NCI-H510A treated with DMSO at 0.1 percent for 48 hours (cell line): Measurements from ENCODE around the gene C2CD2L.
A peak's percentile ranks its signal among the peaks of the same experiment; 100 is the strongest.
"Not testable (repeated sequence)": the region's sequence is repeated elsewhere in the genome, so short reads cannot be mapped to it uniquely, and the experiment has no call there.

ENCODE experiments used
- DNase-seq: peaks from one replicate; lab custom pipeline; 2025; lab: John Stamatoyannopoulos, UW

The C2CD2L gene

GRCh38 chr11:119152043-119152442, 44.9 kb downstream of the C2CD2L start:
- no peak for DNase-seq

GRCh38 chr11:119152604-119153003, 45.5 kb downstream of the C2CD2L start:
- DNase-seq: no peak

- DNase-seq: no peak
Measured at GRCh38 chr11:119153049-119153818, 46.1 kb downstream of the C2CD2L start.

DNA sequence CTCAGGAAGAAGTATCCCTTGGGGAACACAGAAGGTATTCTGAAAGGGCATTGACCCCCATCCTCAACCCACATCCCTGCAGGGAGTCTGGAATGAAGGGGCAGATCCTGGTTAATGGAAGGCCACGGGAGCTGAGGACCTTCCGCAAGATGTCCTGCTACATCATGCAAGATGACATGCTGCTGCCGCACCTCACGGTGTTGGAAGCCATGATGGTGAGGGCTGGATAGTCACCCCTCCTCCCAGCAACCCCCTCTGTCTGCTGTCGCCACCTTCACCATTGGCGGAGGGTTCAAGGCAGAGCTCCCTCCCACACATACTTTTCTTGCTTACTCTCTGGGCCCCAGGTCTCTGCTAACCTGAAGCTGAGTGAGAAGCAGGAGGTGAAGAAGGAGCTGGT, 47.0 kb downstream of the C2CD2L start:
- DNase-seq: no peak

DNA sequence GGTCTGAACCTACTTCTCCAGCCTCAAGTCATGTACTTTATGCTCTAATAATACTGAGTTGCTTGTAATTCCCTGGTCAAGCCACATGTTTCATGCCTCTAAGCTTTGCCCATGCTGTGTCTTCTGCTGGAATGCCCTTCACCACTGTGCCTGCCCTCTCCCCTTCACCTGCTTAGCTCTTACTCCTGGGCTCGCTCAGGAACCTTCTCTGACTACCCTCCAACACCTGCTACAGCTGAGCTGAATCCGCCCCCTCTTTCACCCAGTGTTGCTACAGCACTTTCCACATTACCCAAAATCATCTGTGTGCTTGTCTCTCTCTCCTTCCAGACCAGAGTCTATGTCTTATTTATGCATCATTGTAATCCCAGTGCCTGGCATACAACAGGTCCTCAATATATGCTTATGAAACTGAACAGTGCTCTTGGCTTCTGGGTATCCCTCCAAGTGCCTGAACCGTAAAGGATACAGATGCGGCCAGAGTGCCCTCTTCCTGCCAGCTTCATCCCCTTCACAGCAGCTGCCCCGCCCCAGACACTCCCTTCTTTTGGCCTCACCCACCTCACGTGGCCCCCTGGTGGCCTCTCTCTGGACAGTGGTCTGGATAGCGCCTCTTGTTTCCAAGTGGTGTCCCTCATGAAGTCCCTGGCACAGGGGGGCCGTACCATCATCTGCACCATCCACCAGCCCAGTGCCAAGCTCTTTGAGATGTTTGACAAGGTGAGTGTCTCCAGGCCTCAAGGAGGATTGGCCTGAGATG, 48.8 kb downstream of the C2CD2L start:
- DNase-seq: peak; percentile 24

- no peak for DNase-seq
Measured at GRCh38 chr11:119156496-119156895, 49.4 kb downstream of the C2CD2L start.

DNA sequence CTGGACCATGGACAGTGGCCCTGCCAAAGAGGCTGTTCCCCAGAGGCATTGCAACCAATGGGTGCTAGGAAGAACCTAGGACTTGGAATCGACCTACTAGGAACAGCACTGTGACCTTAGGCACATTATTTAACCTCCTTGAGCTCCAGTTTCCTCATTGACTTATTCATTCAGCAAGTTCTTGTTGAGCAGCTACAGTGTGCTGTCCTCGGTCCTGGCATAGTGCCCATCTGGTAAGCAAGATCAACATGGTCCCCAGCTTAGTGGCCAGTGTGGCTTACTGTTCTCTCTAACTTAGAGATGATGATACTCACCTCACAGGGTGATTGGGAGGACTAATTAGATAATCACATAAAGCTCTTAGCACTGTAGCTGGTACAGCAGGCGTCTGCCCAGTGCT, 49.9 kb downstream of the C2CD2L start:
- no peak for DNase-seq

DNA sequence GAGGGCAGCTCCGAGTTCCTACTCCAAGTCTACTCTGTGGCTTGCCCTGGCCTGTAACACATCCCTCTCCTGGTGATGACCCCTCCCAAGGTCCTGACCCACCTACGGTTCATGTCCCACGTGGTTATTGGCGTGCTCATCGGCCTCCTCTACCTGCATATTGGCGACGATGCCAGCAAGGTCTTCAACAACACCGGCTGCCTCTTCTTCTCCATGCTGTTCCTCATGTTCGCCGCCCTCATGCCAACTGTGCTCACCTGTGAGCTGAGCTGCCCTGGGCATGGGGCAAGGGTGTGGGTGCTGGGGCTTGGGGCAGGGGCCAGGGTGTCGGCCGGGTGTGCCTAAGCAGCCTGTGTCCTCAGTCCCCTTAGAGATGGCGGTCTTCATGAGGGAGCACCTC, 51.3 kb downstream of the C2CD2L start:
- no peak for DNase-seq

GRCh38 chr11:119160151-119160550, 53.0 kb downstream of the C2CD2L start:
- no peak for DNase-seq

DNA sequence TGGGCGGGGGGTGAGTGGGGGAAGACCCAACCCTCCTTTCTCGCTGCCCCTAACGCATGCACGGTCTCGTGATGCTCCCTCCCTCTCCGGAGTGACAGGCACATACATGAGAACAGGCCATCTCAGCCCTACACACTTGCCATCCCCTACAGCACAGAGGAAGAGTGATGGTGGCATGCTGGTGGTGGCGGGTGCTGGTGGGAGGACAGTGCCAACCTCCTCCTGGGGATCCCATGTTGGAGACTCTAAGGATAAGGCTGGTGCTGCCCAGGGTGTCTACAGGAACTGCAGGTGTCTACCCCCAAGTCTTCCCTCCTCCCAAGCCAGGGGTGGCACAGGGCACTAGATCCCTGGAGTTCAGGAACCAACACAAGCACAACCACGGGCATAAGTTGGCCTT, 54.7 kb downstream of the C2CD2L start:
- DNase-seq: no peak

DNA sequence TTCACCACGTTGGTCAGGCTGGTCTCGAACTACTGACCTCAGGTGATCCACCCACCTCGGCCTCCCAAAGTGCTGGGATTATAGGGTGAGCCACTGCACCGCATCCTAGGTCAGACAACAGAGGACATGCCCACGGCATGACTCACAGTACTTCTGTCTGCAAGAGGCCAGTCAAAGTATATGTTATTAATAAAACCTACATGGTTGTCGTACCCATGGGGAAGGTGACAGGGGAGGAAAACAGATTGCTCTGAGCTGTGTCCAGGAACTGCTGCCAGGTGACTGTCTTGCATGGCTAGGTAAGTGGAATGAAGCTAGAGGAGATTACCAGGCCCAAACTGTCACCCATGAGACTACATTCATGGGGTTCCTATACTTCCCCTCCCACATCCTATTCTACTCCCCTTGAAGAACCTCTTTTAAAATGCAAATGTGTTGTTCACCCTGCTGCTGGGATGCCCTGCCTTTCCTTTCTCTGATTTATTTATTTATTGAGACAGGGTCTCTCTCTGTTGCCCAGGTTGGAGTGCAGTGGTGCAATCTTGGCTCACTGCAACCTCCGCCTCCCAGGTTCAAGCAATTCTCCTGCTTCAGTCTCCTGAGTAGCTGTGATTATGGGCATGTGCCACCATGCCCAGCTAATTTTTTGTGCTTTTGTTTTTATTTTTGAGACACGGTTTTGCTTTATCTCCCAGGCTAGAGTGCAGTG, 59.4 kb downstream of the C2CD2L start:
- no peak for DNase-seq

- DNase-seq: not testable (repeated sequence)
Measured at GRCh38 chr11:119167077-119167458, 59.9 kb downstream of the C2CD2L start.

DNA sequence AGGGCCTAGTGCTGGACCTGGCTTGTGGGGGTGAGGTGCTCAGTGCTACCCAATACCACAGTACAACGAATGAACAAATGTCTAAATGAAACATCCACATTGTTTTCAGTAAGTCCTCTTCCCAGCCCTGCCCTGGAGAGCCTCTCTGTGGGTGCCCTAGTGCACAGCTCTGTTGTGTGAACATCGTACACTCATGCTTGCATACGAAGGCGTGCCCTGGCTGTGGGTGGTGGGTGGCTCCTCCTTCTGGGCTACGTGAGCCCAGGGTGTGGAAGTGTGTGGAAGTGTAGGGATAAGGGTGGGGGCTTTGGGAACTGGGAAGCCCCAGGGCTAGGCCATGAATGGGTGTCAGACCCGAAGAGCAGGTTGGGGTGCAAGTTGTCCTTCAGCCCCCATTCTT, 60.8 kb downstream of the C2CD2L start:
- no peak for DNase-seq
